GM10248 (cell line): ENCODE results near the gene HDAC9.

Source experiments
- CTCF ChIA-PET: fragments of 300-600 bp; sonication (Branson Sonifier 250); formaldehyde crosslinking; extraction: SDS; loops from one replicate; lab custom pipeline; 2021; ENCODE audit warnings: antibody characterized with exemption; lab: Yijun Ruan, JAX
- POLR2A ChIA-PET: fragments of 350-650 bp; sonication (Branson Sonifier 250); formaldehyde crosslinking; extraction: SDS; loops from one replicate; lab custom pipeline; 2020; ENCODE audit warnings: antibody characterized with exemption; lab: Yijun Ruan, JAX
- DNase-seq: peaks from one replicate; pipeline ENCODE4 v3.0.0; 2012; ENCODE audit errors: extremely low spot score
- CTCF ChIP-seq: IDR thresholded peaks from 2 replicates; pipeline ENCODE4 v1.5.1; 2012; ENCODE audit warnings: mild to moderate bottlenecking, low read depth; ENCODE audit errors: extremely low read depth, missing control alignments, control extremely low read depth

Gene HDAC9

GRCh38 chr7:18459484-18460245 lies 35.9 kb upstream of the HDAC9 start:
- ChIA-PET CTCF (interaction anchor here (1.9 kb wide), 1 partner anchor 107 kb away, joined by 5 read pairs; no protein-coding TSS in a partner anchor), POLR2A (no interaction called here)
- no peak for TF ChIP-seq CTCF
- no peak for DNase-seq

GRCh38 chr7:18461785-18462467 lies 33.6 kb upstream of the HDAC9 start:
- ChIA-PET CTCF (no interaction called here), POLR2A (no interaction called here)
- DNase-seq = no peak
- no peak for TF ChIP-seq CTCF

- no peak for DNase-seq
- POLR2A ChIA-PET = no interaction called here
- CTCF ChIA-PET = no interaction called here
- TF ChIP-seq CTCF = no peak
Measured at GRCh38 chr7:18464830-18465229, 30.7 kb upstream of the HDAC9 start.

- TF ChIP-seq CTCF = no peak
- CTCF ChIA-PET = interaction anchor here (1.4 to 1.5 kb wide), 2 partner anchors 12 to 110 kb away, joined by 3 to 7 read pairs; no protein-coding TSS in a partner anchor
- no peak for DNase-seq
- POLR2A ChIA-PET = no interaction called here
Measured at GRCh38 chr7:18467011-18467410, 28.5 kb upstream of the HDAC9 start.

GRCh38 chr7:18468795-18469194 lies 26.8 kb upstream of the HDAC9 start:
- POLR2A ChIA-PET = no interaction called here
- DNase-seq = no peak
- CTCF ChIA-PET = interaction anchor here (1.0 kb wide), 1 partner anchor 11 kb away, joined by 5 read pairs; no protein-coding TSS in a partner anchor
- TF ChIP-seq CTCF = no peak

- ChIA-PET CTCF (interaction anchor here (0.9 to 1.3 kb wide), 3 partner anchors 12 to 699 kb away, joined by 3 to 5 read pairs (median 3); no protein-coding TSS in a partner anchor), POLR2A (no interaction called here)
- peak; percentile 13 for DNase-seq
- TF ChIP-seq CTCF = no peak
Measured at GRCh38 chr7:18469316-18469715, 26.2 kb upstream of the HDAC9 start.
